ENCODE measurements around the gene NOS1. TPM values are rescaled to one million over a fixed set of nuclear protein-coding genes. Genes with fewer than 3 reads are reported as not detected.

The NOS1 gene
- total and polyA plus RNA-seq, 2 experiments from 2014 or later = 0.63 to 3.0 TPM

GRCh38 chr12:117280019-117280680 is 81.3 kb downstream of the NOS1 start (continued):
- TF ChIP-seq ZNF462 (CRISPR knock-in tag; IDR thresholded peaks at IDR 0.05) = no peak
- no peak for TF ChIP-seq STAT1 (IDR thresholded peaks at IDR 0.05; ENCODE audit: unreplicated experiment)

DNA sequence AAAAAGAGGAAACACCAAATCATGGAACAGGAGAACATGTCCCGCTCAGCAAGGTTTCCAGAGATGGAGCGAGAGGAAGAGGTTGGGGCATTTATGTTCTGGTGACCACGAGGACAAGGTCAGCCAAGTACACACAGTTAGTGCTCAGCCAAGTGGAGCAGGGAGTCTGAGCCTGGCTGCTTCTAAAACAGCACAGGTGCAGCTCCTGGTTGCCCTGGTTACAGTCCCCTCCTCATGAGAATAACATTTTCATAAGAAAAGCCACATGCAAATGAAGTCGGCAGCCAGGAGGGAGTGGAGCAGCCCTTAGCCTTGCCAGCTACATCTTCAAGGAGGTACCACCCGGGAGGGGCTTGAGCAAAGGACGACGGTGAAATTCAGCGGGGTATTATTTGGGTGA is 81.8 kb downstream of the NOS1 start:
- peaks cover 7% of the 10 kb centered on the region for H3K27me3 Mint-ChIP-seq (ENCODE audit: insufficient read depth, low read depth, poor library complexity)
- peak overlapping the region; percentile 74 for H3K4me2 ChIP-seq
- H3K4me1 ChIP-seq (ENCODE audit: insufficient read depth) = peaks cover 29% of the 10 kb centered on the region
- H4K20me1 ChIP-seq (replicated peaks; ENCODE audit: insufficient read depth) = no peaks in the 10 kb centered on the region
- ATAC-seq (peak; percentile 98), DNase-seq (ENCODE audit: low spot score) (peak; percentile 94)
- H3K36me3 ChIP-seq (ENCODE audit: insufficient read depth) = no peaks in the 10 kb centered on the region; the same call in 1 of the 2 replicates
- no peaks in the 10 kb centered on the region for H3K27me3 ChIP-seq (ENCODE audit: insufficient read depth)
- H3K79me2 ChIP-seq (replicated peaks; ENCODE audit: insufficient read depth) = no peaks in the 10 kb centered on the region
- H3K4me1 Mint-ChIP-seq = peaks cover 26% of the 10 kb centered on the region
- H3K4me3 Mint-ChIP-seq = peak overlapping the region; percentile 30; the same call in 2 of the 3 replicates
- H3K36me3 Mint-ChIP-seq (ENCODE audit: low read depth) = peaks cover 4% of the 10 kb centered on the region; the same call in 2 of the 3 replicates
- 0 out of 2 replicates have a peak overlapping the region, but pooled peaks have one; percentile 72 for H3K27ac ChIP-seq (ENCODE audit: low read depth)
- no peaks in the 10 kb centered on the region for H3F3A ChIP-seq (replicated peaks; ENCODE audit: low read depth)
- 0 out of 2 replicates have a peak overlapping the region, but pooled peaks have one; percentile 14 for H3K4me3 ChIP-seq
- peak overlapping the region; percentile 36; the same call in 1 of the 2 replicates for H2AFZ ChIP-seq
- H3K9me3 Mint-ChIP-seq = peaks cover 5% of the 10 kb centered on the region
- peak overlapping the region; percentile 80 for H3K27ac Mint-ChIP-seq
- no peaks in the 10 kb centered on the region for H3K9me2 ChIP-seq (ENCODE audit: insufficient read depth)
- TF ChIP-seq JUNB (IDR thresholded peaks at IDR 0.05; ENCODE audit: unreplicated experiment) = no peak
- no peak for TF ChIP-seq NANOG (IDR thresholded peaks at IDR 0.05; ENCODE audit: borderline replicate concordance)
- TF ChIP-seq CREB1 (CRISPR knock-in tag; IDR thresholded peaks at IDR 0.05; ENCODE audit: low read depth) = no peak
- TF ChIP-seq CTCF (conservative IDR thresholded peaks at IDR 0.05; ENCODE audit: low read depth in 2 of 2) = no peak
- no peak for TF ChIP-seq ZNF114 (CRISPR knock-in tag; IDR thresholded peaks at IDR 0.05)
- no peak for TF ChIP-seq STAT1 (IDR thresholded peaks at IDR 0.05; ENCODE audit: unreplicated experiment)
